Endothelial cell of hepatic sinusoid (primary cell): ENCODE measurements around the gene KRTAP9-8.
"Not testable (repeated sequence)": the region's sequence is repeated elsewhere in the genome, so short reads cannot be mapped to it uniquely, and the experiment has no call there.

ENCODE experiments used
- in situ Hi-C: cut with HindIII; loops from 2 replicates; pipeline ENCODE4 v1.10.0; 2017; ENCODE audit warnings: low sequenced_read_pairs

KRTAP9-8 gene

DNA sequence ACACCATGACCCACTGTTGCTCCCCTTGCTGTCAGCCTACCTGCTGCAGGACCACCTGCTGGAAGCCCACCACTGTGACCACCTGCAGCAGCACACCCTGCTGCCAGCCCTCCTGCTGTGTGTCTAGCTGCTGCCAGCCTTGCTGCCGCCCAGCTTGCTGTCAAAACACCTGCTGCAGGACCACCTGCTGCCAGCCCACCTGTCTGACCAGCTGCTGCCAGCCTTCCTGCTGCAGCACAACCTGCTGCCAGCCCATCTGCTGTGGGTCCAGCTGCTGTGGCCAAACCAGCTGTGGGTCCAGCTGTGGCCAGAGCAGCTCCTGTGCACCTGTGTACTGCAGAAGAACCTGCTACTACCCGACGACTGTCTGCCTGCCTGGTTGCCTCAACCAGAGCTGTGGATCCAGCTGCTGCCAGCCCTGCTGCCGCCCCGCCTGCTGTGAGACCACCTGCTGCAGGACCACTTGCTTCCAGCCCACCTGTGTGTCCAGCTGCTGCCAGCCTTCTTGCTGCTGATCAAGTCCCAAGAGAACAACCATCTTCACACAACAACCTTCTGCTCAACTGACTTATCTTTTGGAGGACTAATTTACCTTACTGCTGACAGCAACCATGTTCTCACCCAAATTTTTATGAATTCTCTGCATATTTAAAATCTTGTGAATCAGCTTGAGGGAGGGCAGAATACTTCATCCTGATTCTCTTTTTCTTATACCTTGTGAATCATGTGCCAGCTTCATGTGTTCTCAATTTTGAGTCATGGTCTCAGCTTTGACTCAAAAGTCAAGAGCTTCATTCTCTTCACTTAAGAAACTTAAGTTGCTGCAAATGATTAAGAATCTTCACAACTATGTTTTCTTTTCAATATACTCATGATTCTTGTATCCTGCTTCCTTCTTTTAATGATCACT is 17.8 kb downstream of the KRTAP9-8 start, which contains the start of gene KRTAP9-9:
KRTAP9-9 (plus strand) TSS at position 4 of the 910 bp plus-strand sequence.
- in situ Hi-C loops = not testable (repeated sequence)

GRCh38 chr17:41256291-41256685 is 18.5 kb downstream of the KRTAP9-8 start:
- in situ Hi-C loops = no loop called here

GRCh38 chr17:41258406-41258805 is 20.6 kb downstream of the KRTAP9-8 start:
- in situ Hi-C loops = no loop called here

DNA sequence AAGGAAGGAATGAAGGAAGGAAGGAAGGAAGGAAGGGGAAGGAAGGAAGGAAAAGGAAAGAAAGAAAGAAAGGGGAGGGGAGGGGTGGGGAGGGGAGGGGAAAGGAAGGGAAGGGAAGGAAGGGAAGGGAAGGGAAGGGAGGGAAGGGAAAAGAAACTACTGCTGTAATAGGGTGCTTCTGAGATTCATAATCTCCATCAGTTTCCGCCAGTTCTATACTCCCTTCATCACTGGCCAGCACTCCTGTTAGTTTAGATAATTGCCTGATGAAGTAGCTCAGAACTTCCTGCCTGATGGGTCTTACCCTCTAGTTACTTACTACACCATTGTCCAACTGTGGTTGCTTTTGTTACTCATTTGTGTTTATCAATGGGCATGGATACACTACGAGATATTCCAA is 25.4 kb downstream of the KRTAP9-8 start:
- in situ Hi-C loops = no loop called here

- in situ Hi-C loops = no loop called here
Measured at GRCh38 chr17:41264599-41264998, 26.8 kb downstream of the KRTAP9-8 start.

DNA sequence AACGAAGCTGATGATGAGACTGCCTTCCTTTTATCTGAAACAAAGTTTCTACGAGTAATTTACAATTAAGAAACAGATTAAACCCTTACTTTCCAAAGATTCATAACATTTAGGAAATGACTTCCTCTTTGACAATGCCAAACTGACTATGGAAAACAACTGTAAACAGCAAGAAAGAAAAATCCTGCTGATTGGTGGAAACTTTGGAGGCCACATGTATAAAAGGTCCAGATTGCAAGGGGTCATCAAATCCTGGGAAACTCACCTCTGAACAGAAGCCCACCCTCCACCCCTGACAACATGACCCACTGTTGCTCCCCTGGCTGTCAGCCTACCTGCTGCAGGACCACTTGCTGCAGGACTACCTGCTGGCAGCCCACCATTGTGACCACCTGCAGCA is 27.3 kb downstream of the KRTAP9-8 start, which contains the start of gene KRTAP9-6:
KRTAP9-6 (plus strand) TSS at position 301 of the 400 bp plus-strand sequence; CDS start at position 301, 0 bp downstream.
- in situ Hi-C loops = no loop called here

- in situ Hi-C loops = no loop called here
Measured at GRCh38 chr17:41267711-41268110, 29.9 kb downstream of the KRTAP9-8 start.

DNA sequence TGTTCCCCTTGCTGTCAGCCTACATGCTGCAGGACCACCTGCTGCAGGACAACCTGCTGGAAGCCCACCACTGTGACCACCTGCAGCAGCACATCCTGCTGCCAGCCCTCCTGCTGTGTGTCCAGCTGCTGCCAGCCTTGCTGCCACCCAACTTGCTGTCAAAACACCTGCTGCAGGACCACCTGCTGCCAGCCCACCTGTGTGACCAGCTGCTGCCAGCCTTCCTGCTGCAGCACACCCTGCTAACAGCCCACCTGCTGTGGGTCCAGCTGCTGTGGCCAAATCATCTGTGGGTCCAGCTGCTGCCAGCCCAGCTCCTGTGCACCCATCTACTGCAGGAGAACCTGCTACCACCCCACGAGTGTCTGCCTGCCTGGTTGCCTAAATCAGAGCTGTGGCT is 33.5 kb downstream of the KRTAP9-8 start:
- in situ Hi-C loops = not testable (repeated sequence)

DNA sequence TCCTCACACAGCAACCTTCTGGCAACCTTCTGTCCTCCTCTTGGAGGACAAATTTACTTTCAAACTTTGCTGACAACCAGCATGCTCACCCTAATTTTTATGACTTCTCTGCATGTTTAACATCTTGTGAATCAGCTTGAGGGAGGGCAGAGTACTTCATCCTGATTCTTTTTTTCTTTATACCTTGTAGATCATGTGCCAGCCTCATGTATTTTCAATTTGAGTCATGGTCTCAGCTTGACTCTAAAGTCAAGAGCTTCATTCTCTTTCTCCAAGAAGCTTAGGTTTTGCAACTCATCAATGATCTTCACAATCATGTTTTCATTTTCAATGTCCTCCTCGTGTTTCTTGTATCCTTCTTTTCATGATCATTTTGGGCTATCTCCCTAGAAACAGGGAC is 34.1 kb downstream of the KRTAP9-8 start:
- in situ Hi-C loops = no loop called here

DNA sequence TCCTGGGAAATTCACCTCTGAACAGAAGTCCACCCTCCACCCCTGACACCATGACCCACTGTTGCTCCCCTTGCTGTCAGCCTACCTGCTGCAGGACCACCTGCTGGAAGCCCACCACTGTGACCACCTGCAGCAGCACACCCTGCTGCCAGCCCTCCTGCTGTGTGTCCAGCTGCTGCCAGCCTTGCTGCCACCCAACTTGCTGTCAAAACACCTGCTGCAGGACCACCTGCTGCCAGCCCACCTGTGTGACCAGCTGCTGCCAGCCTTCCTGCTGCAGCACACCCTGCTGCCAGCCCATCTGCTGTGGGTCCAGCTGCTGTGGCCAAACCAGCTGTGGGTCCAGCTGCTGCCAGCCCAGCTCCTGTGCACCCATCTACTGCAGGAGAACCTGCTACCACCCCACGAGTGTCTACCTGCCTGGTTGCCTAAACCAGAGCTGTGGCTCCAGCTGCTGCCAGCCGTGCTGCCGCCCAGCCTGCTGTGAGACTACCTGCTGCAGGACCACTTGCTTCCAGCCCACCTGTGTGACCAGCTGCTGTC is 37.9 kb downstream of the KRTAP9-8 start, which contains the start of gene KRTAP9-7:
KRTAP9-7 (plus strand) TSS at position 51 of the 543 bp plus-strand sequence; CDS start at position 51, 0 bp downstream.
- in situ Hi-C loops = not testable (repeated sequence)

- in situ Hi-C loops = no loop called here
Measured at GRCh38 chr17:41278176-41278955, 40.6 kb downstream of the KRTAP9-8 start.

DNA sequence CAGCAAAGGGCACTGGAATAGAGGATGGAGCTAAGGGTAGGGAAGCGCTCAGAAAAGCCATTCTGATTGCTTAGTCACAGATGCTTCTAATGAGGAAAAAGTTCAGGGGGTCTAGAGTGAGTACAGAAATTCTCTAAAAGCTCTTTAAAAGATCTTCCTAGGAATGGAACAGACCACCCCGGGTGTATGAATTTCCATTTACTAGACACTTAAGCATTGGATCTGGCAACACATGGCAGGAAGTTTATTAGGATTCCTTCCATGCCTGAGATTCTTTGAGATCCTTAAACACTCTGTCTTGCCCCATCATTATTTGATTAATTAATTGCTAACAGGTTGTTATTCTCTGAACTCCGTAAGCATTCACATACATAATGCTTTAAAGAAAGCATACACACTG is 46.2 kb downstream of the KRTAP9-8 start:
- in situ Hi-C loops = no loop called here

DNA sequence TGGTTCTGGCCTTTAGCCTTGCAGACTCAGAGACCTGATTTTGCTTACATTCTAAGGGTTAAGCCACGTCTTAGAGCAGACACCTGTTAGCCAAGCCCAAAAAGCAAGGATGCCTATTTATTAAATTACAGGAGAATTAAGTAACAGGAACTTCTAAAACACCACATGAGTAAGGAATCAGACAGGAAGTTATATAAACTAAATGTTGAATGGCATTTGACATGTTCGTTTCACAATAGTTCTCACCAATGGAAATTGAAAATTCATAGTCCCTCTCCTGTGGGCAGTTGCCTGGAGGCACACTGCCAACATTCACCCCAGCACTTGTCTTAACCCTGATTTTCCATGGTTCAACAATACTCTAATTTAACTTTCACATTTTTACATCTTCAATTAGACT is 46.7 kb downstream of the KRTAP9-8 start:
- in situ Hi-C loops = no loop called here

DNA sequence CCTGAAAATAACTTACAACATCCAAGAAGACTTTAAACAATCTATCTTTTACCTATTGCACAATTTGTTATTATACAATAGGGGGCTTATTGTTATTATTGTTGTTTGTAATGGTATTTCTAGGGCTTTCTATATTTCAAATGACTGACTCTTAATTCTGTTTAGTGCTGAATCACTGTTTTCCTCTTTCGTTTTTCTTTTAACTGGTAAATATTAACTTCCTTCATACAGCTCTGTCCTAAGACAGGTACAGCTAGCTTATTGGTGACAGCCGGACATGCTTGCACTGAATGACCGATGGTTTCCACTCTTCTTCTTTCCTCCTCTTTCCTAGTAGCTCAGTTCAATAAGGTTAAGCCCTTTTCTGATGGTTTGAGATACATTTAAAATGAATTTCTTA is 49.3 kb downstream of the KRTAP9-8 start:
- in situ Hi-C loops = no loop called here
